CD4-positive, alpha-beta T cell treated with Interleukin-12 subunit alpha and Interleukin-12 subunit beta, for 1 hour (primary cell): ENCODE data around the gene PPP1R15B.

ENCODE experiments used
- DNase-seq: peaks from one replicate; pipeline ENCODE4 v3.0.0-alpha.2; 2020

PPP1R15B gene

DNA sequence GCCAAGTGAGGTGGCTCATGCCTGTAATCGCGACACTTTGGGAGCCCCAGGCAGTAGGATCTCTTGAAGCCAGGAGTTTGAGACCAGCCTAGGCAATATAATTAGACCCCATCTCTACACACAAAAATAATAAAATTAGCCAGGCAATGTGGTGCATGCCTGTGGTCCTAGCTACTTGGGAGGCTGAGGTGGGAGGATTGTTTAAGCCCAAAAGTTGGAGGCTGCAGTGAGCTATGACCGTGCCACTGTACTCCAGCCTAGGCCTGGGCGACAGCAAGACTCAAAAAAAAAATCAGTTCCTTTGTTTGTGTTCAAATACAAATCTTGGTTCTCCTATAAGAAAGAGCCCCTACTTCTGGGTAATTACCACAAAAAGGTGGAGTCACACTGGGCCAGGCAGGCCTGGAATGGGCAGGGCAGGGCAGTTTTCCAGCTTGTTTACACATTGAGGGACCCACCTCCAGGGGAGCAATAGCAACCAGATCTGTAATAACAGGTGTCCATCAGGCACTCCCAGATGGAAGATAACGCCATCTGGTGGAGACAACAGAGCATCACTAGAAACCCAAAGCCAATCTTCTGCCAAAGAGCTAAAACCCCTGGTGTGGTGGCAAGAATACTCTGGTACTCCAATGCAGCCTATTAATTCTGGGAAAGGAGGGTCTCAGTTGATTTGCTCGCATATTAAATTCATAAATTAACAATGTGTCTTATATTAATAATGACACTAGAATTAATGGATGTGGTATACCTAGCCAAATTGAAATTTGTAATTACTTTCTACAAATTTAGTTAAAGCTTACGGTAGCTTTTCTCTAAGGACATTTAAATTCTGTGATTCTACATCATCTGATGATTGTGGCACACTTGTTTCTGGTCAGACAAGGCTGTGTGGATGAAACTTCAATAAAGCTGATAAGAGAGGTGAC lies 13.2 kb downstream of the PPP1R15B start:
- peak; percentile 78 for DNase-seq

- DNase-seq = no peak
Observed at GRCh38 chr1:204396015-204396583, 15.5 kb downstream of the PPP1R15B start.

- DNase-seq = no peak
Observed at GRCh38 chr1:204391629-204392028, 20.0 kb downstream of the PPP1R15B start.

GRCh38 chr1:204390751-204391466 lies 20.7 kb downstream of the PPP1R15B start:
- DNase-seq = no peak

DNA sequence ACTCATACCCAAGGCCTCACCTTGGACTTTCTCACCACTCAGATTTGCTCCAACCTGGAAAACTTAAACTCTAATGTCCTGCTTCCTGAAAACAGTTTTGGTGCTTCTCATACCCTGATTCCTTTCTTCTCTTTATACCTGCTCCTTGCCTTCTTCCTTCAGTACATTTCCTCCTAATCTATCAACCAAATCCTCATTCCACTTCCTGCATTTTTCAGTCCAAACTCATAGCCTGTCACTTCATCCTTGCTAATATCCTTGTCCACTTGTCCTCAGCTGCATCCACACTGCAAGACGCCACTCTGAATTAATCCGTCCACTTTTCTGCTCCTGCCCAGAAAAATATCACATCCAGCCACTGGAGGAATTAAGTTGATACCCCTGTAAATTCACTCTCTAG lies 25.9 kb downstream of the PPP1R15B start:
- no peak for DNase-seq

- no peak for DNase-seq
Observed at GRCh38 chr1:204384636-204385352, 26.8 kb downstream of the PPP1R15B start.

DNA sequence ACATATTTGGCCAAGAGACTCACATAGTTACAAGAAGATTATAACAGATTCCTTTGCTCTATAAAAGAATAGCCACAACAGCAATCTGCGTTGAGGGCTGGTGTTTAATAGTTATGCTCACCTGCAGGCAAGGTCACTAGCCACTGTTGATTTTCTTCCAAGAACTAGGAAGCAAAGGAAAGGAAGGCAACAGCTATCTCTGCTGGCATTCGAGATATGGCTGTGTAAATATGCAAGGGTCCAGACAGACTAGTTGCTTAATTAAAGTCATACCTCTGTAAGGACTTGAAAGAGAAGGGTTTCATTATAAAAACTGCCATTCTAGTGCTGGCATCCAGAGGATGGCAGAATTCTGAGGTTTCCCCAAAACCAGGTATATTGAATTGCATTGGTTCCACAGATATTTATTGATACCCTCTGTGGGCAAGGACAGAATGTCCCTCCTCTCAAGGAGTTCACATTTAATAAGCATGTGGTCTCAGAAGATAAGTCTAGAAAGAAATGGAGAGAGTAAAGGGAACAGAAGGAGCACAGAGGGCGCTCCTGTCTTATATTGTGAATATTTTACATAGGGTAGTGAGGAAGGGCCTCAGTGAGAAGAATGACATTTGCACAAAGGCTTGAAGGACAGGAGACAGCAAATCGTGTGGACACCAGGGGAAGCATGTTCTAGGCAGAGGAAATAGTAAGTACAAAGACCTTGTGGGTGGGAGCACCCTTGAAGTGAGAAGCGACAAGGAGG lies 28.3 kb downstream of the PPP1R15B start:
- DNase-seq = no peak

DNA sequence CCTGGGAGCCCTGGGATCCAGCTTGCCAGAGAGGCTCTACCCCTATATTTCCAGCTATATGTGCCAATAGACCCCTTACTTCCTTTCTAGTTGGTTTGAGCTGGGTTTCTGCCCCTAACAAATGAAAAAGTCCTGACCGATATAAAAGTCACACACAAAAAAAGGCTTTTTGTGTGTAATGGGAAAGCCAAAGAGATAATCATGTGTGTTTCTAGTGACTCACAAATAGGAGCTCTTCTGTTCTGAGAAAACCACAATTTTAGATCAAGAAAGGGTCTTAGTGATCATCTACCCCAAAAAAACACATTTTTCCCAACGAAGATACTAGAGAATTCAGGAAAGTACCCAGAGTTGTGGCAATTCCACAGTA lies 28.9 kb downstream of the PPP1R15B start:
- no peak for DNase-seq

DNA sequence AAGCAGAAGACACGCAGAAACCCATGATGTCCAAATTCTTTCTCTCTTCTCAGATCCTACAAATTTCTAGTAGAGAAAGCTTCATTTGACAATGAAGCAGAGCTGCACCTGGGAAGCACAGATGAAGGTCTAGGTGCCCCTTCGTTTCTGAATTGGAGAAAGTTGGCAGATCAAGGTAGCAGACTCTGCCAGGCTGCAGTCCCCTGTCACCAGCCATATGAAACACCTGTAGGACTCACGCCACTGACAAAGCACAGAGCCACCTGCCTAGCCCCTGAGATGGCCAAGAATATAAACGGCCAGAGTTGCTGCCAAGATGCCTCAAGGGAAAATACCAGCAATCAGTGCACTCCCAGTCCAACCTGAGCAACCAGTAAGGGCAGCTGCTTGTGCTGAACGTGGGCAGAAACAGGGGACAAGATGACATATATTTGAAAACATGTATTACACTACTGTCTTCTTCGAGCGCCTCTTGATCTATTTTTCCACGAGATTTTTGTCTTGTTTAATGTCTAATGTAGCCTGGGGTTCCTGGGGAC lies 31.3 kb downstream of the PPP1R15B start:
- no peak for DNase-seq

- peak; percentile 46 for DNase-seq
Observed at GRCh38 chr1:204377800-204378668, 33.6 kb downstream of the PPP1R15B start.

- DNase-seq = no peak
Observed at GRCh38 chr1:204376919-204377799, 34.5 kb downstream of the PPP1R15B start.

GRCh38 chr1:204376465-204376864 lies 35.2 kb downstream of the PPP1R15B start:
- DNase-seq = no peak

- DNase-seq = no peak
Observed at GRCh38 chr1:204373911-204374310, 37.7 kb downstream of the PPP1R15B start.

DNA sequence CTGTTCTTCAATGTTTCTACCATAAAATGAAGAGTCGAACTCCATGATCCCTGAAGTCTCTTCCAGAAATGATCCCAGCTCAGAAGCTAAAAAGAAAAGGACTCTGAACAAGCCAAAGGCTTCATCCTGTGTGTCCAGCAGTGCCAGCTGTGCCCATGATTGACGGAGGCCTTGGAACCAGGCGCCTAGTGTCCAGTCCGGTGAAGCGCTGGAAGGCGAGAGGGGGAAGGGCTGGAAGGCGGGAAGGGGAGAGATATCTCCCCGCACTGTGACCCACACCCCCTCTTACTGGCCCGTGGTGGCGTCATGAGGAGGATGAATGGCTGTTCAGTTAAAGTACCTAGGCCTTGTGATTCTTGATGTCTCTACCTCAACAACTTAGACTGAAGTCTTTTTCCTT lies 41.4 kb downstream of the PPP1R15B start:
- DNase-seq = no peak

DNA sequence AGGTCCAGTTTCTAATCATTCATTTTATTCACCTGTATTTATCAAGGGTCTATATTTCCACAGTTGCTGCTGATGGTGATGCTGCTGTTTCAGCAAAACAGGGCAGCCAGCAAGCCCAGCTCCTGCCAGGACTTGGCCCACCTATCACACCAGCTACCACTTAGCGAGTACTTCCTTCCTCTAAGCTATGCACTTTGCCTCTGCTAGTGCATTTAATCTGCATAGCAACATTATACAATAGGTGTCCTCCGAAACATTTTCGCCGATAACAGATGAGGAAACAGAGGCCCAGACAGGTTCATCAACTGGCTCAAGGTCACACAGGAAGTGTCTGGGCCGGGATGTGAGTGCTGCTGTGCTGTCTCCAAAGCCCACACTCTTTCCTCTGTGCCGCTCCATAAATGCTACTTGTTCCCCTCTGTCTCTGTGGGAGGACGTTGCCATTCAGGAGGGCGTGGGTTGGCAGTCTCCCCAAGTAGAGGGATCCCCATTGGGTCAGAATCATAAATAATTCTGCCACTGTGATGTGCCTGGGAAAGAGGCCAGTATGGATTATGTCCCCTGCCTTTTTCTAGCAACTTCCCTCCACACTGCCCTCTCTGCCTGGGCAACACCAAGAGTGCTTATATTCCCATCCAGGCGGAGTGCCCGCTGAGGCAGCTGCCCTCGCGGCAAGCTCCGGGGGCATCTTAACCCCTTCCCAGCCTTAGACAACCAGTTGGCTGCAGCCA lies 42.5 kb downstream of the PPP1R15B start:
- no peak for DNase-seq

DNA sequence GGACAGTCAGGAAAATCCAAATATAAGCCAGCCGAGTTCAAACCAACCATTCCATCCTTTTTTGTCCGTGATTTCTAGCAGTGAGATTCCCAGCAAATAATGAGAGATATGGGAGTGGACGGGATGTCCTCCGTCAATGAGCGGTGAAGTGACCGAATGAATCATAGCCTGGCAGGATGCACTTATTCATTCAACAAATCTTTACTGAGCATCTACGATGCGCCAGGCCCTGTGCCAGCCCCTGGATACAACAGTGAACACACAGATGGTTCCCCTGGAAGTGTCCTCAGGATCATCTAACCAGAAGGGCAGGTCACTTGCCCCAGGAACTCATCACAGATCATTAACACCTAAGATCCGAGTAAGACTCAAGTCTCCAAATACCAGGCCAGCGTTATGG lies 43.7 kb downstream of the PPP1R15B start:
- no peak for DNase-seq

DNA sequence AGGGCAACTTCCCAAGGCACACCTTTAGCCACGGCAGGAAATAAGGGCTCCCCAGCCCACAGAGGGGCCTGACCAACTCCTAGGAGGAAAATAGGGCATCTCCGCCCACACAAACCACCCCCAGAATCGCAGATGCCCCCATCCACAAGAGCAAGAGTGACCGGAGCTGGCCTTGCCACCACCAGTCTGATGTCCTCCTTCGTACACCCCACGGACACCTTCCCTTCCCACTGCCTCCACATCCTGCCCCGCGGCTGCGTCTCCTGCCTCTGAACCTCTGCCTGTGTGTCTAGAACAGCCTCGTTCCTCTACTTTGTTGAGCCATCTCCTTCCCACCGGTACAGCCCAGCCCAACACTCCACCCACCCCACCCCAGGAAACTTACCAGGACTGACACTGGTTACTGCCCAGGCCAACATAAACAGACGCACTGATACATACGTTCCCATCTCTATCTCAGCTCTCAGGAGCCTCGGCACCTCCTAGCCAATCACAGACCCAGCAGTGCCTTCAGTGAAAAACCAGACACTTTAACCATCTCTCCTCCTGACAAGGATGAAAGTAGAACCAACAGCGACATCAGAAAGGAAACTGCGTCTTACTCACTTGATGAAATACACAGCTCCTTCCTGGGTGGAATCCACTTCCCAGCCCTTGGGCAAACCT lies 44.3 kb downstream of the PPP1R15B start:
- no peak for DNase-seq

DNA sequence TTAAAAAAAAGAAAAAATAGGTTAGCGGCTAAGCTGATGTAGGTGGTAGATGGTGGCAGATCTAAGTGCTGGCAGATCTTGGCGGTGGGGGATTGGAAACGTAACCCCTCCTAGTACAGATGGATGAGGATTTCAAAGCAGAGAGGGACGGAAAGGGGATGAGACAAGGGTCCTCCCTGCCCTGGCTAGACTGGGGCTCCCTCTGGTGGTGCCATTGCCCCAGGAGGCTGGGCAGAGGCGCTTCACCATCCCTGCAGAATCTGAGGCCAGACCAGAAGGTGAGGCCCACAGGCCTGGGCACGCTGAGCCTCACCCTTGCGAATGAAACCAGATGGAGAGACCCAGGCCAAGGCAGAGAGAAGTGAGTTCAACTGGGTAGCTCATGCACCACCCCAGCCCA lies 44.9 kb downstream of the PPP1R15B start:
- DNase-seq = no peak
